Smooth muscle cell (in vitro differentiated cells): Measurements from ENCODE around the gene GRID2. TPM values are rescaled to one million over a fixed set of nuclear protein-coding genes. Genes with fewer than 3 reads are reported as not detected.

Experiments
- DNase-seq: peaks from one replicate; lab custom pipeline; 2025; ENCODE audit not compliant: unreplicated experiment; lab: John Stamatoyannopoulos, UW
- H2AFZ ChIP-seq: fragments of 200-600 bp; sonication (generic); 2 replicates; pipeline ENCODE4 v1.6.0; 2016; ENCODE audit warnings: antibody characterized with exemption, low read depth, mild to moderate bottlenecking
- H3F3A ChIP-seq: fragments of 200-600 bp; sonication (generic); 2 replicates; pipeline ENCODE4 v1.6.0; 2017; ENCODE audit warnings: antibody characterized with exemption, low read depth
- H3K27ac ChIP-seq: fragments of 200-600 bp; sonication (generic); 2 replicates; pipeline ENCODE4 v1.5.1; 2016; ENCODE audit warnings: low read depth, mild to moderate bottlenecking
- H3K27me3 ChIP-seq: fragments of 200-600 bp; sonication (generic); 2 replicates; pipeline ENCODE4 v1.6.1; 2016; ENCODE audit warnings: low read depth, mild to moderate bottlenecking
- H3K36me3 ChIP-seq: fragments of 200-600 bp; sonication (generic); 2 replicates; pipeline ENCODE4 v1.5.1; 2016; ENCODE audit warnings: low read depth
- H3K4me1 ChIP-seq: fragments of 200-600 bp; sonication (generic); 2 replicates; pipeline ENCODE4 v1.5.1; 2016; ENCODE audit warnings: low read depth
- H3K4me2 ChIP-seq: fragments of 200-600 bp; sonication (generic); 2 replicates; pipeline ENCODE4 v1.6.0; 2016; ENCODE audit warnings: mild to moderate bottlenecking
- H3K4me3 ChIP-seq: fragments of 200-600 bp; sonication (generic); 2 replicates; pipeline ENCODE4 v1.5.1; 2016; ENCODE audit warnings: mild to moderate bottlenecking
- H3K79me2 ChIP-seq: fragments of 200-600 bp; sonication (generic); 2 replicates; pipeline ENCODE4 v1.6.0; 2016; ENCODE audit warnings: low read depth, mild to moderate bottlenecking
- H3K9ac ChIP-seq: fragments of 200-600 bp; sonication (generic); 2 replicates; pipeline ENCODE4 v1.6.0; 2016; ENCODE audit warnings: low read depth
- H3K9me3 ChIP-seq: fragments of 200-600 bp; sonication (generic); replicated peaks from 2 replicates; pipeline ENCODE4 v1.5.1; 2016; ENCODE audit warnings: low read depth
- H4K20me1 ChIP-seq: fragments of 200-600 bp; sonication (generic); 2 replicates; pipeline ENCODE4 v1.6.0; 2016; ENCODE audit warnings: low read depth
- CTCF ChIP-seq: fragments of 200-600 bp; sonication (generic); IDR thresholded peaks from 2 replicates; pipeline ENCODE4 v1.5.1; 2017; ENCODE audit warnings: borderline replicate concordance, mild to moderate bottlenecking, antibody characterized with exemption; ENCODE audit not compliant: insufficient read depth, poor library complexity, severe bottlenecking
- WGBS: methylation state at CpG from one replicate; pipeline ENCODE4 v1.1.7; 2016; ENCODE audit warnings: low lambda C conversion rate; 5-methylcytosine and 5-hydroxymethylcytosine counted together
- polyA plus RNA-seq: library from polyadenylated mRNA; unstranded; fragments of >200 nt; fragmentation: Nextera tagmentation; extraction: Ambion mirVana; gene quantifications from 2 replicates; pipeline ENCODE4 v1.2.1, GENCODE V29; 2016
- total RNA-seq: library from RNA; depleted of rRNA; stranded (reverse); fragments of >200 nt; gene quantifications from 2 replicates; pipeline ENCODE4 v1.2.3, GENCODE V29; 2014

GRID2 gene
- total and polyA plus RNA-seq, 2 experiments from 2014 or later: 1.2 TPM; not detected in 1

- no peak for TF ChIP-seq CTCF
- H3K4me3 ChIP-seq: no peak overlapping the region
- no peak overlapping the region for H3K27ac ChIP-seq
Measured at GRCh38 chr4:92862509-92862908, 558.7 kb downstream of the GRID2 start.

GRCh38 chr4:92864096-92864495 lies 560.3 kb downstream of the GRID2 start:
- H3F3A ChIP-seq: no peaks in the 10 kb centered on the region
- H3K36me3 ChIP-seq: no peaks in the 10 kb centered on the region
- no peak overlapping the region for H3K4me3 ChIP-seq
- no peak overlapping the region for H3K4me2 ChIP-seq
- no peak for TF ChIP-seq CTCF
- no peak overlapping the region for H3K27ac ChIP-seq
- no peak for DNase-seq
- no peaks in the 10 kb centered on the region for H3K9me3 ChIP-seq
- 93% methylated on average over 1 of the region's 1 CpG for whole genome bisulfite sequencing
- H3K4me1 ChIP-seq: no peaks in the 10 kb centered on the region
- no peaks in the 10 kb centered on the region for H3K79me2 ChIP-seq
- no peaks in the 10 kb centered on the region for H3K27me3 ChIP-seq
- no peaks in the 10 kb centered on the region for H4K20me1 ChIP-seq
- no peak overlapping the region for H2AFZ ChIP-seq
- no peak overlapping the region for H3K9ac ChIP-seq

More at GRCh38 chr4:92862509-92862908, 558.7 kb downstream of the GRID2 start:
- no peak overlapping the region for H2AFZ ChIP-seq
- DNase-seq: no peak
- H3K79me2 ChIP-seq: no peaks in the 10 kb centered on the region
- H4K20me1 ChIP-seq: no peaks in the 10 kb centered on the region
- H3F3A ChIP-seq: no peaks in the 10 kb centered on the region
- no peaks in the 10 kb centered on the region for H3K27me3 ChIP-seq
- no peaks in the 10 kb centered on the region for H3K9me3 ChIP-seq
- H3K4me2 ChIP-seq: no peak overlapping the region
- H3K9ac ChIP-seq: no peak overlapping the region
- H3K36me3 ChIP-seq: no peaks in the 10 kb centered on the region
- no peaks in the 10 kb centered on the region for H3K4me1 ChIP-seq

GRCh38 chr4:92872604-92873003 lies 568.8 kb downstream of the GRID2 start:
- no peak overlapping the region for H3K9ac ChIP-seq

More at GRCh38 chr4:92872604-92873003, 568.8 kb downstream of the GRID2 start:
- no peaks in the 10 kb centered on the region for H3K36me3 ChIP-seq
- H4K20me1 ChIP-seq: no peaks in the 10 kb centered on the region
- no peak overlapping the region for H3K4me3 ChIP-seq
- TF ChIP-seq CTCF: no peak
- no peaks in the 10 kb centered on the region for H3K79me2 ChIP-seq
- no peak for DNase-seq
- H3F3A ChIP-seq: no peaks in the 10 kb centered on the region
- H3K4me2 ChIP-seq: no peak overlapping the region
- H3K4me1 ChIP-seq: no peaks in the 10 kb centered on the region
- H3K9me3 ChIP-seq: no peaks in the 10 kb centered on the region
- 94% methylated on average over 1 of the region's 1 CpG for WGBS
- no peak overlapping the region for H3K27ac ChIP-seq
- H2AFZ ChIP-seq: no peak overlapping the region
- no peaks in the 10 kb centered on the region for H3K27me3 ChIP-seq
